ENCODE measurements around the gene TBXA2R. TPM values are rescaled to one million over a fixed set of nuclear protein-coding genes. Genes with fewer than 3 reads are reported as not detected.

TBXA2R gene
- total RNA-seq, 1 donor: 4.3 TPM

DNA sequence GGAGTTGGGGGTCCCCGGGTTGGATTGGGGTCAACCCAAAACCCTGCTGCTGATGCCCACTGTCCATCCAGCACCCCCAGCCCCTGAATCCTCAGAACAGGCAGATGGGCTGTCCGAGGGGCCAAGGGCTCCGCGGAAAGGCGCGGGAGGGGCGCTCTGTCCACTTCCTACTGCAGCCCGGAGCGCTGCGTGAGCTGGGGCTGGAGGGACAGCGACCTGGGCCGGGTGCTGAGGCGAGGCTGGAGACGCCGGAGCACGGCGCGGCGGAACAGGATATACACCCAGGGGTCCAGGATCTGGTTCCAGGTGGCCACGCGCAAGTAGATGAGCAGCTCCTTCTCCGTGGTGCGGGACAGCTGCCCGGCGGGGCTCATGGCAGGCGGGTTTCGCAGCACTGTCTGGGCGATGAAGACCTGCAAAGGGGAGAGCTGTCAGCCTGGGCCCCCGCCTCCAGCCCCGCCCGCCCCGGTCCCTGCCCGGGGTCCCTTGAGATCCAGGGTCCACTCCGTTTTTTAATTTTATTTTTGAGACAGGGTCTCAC lies 11.1 kb downstream of the TBXA2R start:
- H3K4me3 ChIP-seq (ENCODE audit: low read depth, low read length): no peak overlapping the region
- TF ChIP-seq, protein P1, sequence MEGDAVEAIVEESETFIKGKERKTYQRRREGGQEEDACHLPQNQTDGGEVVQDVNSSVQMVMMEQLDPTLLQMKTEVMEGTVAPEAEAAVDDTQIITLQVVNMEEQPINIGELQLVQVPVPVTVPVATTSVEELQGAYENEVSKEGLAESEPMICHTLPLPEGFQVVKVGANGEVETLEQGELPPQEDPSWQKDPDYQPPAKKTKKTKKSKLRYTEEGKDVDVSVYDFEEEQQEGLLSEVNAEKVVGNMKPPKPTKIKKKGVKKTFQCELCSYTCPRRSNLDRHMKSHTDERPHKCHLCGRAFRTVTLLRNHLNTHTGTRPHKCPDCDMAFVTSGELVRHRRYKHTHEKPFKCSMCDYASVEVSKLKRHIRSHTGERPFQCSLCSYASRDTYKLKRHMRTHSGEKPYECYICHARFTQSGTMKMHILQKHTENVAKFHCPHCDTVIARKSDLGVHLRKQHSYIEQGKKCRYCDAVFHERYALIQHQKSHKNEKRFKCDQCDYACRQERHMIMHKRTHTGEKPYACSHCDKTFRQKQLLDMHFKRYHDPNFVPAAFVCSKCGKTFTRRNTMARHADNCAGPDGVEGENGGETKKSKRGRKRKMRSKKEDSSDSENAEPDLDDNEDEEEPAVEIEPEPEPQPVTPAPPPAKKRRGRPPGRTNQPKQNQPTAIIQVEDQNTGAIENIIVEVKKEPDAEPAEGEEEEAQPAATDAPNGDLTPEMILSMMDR (IDR thresholded peaks at IDR 0.05; ENCODE audit: insufficient read depth, low read depth, low read length): no peak
- DNase-seq (ENCODE audit: low read depth): no peak

DNA sequence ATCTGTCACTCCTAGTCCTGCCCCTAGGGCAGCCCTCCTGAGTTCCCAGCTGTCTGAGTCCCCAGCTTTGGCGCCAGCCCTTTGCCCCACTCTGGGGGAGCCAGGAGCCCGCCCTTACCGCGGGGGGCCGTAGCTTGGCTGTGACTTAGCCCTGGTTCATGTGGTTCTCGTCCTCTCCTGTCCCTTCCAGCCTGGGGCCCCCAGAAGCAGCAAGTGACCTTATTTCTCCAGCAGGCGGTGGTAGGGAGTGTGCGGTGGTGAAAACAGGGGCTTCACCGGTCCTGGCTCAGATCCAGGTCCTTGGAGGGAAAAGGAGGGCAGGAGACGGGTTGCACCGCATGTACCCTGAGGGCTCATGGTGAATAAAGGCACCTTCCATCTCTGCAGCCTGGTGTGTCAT lies 13.5 kb downstream of the TBXA2R start:
- TF ChIP-seq, protein P1 (IDR thresholded peaks at IDR 0.05; ENCODE audit: insufficient read depth, low read depth, low read length): no peak
- no peak for DNase-seq (ENCODE audit: low read depth)
- no peak overlapping the region for H3K4me3 ChIP-seq (ENCODE audit: low read depth, low read length)

DNA sequence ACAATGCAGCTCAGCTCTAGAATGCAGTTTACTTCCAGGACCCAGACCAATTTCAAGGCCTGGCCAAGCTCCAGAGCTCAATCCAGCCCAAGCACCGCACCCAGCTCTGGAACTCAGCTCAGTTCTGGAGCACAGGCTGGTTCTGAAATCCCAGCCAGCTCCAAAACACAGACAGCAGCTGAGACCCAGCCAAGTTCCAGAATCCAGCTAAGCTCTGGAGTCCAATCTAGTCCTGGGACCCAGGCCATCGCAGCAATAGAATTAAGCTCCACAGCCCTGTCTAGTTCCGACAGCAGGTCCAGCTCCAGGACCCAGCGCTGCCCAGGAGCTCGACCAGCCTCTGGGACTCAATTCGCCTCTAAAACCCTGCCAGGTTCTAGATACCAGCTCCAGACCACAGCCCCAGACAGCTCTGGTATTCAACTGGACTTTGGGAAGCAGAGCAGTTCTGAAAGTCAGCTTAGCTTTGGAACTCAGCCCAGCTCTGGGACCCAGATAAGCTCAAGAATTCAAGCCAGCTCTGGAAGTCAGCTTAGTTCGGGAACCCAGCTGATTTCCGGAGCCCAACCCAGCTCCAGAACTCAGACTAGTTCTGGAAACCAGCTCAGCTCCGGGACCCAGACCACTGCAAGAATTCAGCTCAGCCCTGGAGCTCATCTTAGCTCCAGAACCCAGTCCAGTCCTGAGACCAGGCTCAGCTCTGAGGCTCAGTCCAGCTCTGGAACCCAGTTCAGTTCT lies 14.6 kb downstream of the TBXA2R start:
- no peak overlapping the region for H3K4me3 ChIP-seq (ENCODE audit: low read depth, low read length)
- DNase-seq (ENCODE audit: low read depth): no peak
- TF ChIP-seq, protein P1 (IDR thresholded peaks at IDR 0.05; ENCODE audit: insufficient read depth, low read depth, low read length): no peak

DNA sequence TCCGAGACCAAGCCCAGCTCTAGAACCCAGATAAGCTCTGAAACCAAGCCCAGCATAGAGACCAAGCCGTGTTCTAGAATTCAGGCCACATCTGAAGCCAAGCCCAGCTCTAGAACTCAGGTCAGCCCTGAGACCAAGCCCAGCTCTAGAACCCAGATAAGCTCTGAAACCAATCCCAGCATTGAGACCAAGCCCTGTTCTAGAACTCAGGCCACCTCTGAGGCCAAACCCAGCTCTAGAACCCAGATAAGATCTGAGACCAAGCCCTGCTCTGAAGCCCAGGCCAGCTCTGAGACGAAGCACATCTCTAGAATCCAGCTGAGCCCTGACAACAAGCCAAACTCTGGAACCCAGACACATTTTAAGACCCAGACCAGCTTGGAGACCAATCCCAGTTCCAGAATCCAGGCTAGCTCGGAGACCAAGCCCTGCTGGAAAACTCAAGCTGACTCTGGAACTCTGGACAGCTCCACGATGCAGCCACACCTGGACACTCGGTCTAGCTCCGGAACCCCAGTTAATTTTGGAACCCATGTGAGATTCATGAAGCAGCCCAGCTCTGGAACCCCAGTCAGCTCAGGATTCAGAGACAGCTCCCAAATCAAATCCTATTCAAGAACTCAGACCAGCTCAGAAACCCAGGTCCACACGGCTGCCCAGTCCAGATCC lies 15.6 kb downstream of the TBXA2R start:
- no peak for DNase-seq (ENCODE audit: low read depth)
- TF ChIP-seq, protein P1 (IDR thresholded peaks at IDR 0.05; ENCODE audit: insufficient read depth, low read depth, low read length): no peak
- no peak overlapping the region for H3K4me3 ChIP-seq (ENCODE audit: low read depth, low read length)

DNA sequence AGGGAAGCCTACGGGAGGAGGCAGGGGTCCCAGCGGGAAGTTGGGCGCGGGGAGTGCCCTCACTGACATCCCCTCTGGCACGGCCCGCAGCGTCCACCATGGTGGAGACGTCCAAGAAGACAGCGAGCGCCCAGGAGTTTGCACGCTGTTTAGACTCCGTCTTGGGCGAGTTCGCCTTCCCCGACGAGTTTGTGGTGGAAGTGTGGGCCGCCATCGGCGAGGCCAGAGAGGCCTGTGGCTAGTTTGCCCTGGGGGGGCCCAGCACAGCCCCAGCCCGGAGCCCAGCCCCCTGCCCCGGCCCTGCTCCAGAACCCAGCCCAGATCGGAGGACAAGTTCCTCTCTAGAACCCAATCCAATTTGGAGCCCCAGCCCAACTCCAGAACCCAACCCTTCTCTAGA lies 16.7 kb downstream of the TBXA2R start:
- TF ChIP-seq, protein P1 (IDR thresholded peaks at IDR 0.05; ENCODE audit: insufficient read depth, low read depth, low read length): no peak

DNA sequence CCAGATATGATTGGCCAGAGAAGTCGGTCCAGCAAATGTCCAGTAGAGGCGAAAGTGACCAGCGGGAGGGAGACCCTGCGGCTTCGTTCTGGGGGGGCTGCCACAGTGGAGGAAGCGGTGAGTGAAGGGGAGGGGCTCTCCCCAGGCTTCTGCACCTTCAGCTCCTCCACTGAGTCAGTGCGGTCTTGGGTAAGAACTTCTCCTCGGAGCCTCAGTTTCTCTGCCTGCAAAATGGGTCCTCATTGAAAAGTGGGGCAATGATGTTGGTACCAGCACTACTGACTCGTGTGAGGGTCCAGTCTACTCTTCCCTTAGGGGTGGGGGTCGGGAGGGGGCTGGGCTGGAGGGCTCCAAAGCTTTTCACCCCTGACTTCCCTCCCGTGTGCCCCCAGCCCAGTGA lies 17.2 kb downstream of the TBXA2R start:
- H3K4me3 ChIP-seq (ENCODE audit: low read depth, low read length): no peak overlapping the region
- DNase-seq (ENCODE audit: low read depth): no peak
- TF ChIP-seq, protein P1 (IDR thresholded peaks at IDR 0.05; ENCODE audit: insufficient read depth, low read depth, low read length): no peak

More for the DNA sequence above, 16.7 kb downstream of the TBXA2R start:
- no peak overlapping the region for H3K4me3 ChIP-seq (ENCODE audit: low read depth, low read length)
- DNase-seq (ENCODE audit: low read depth): no peak

Measured in fibroblast of villous mesenchyme (primary cell).